OCI-LY7 (cell line): ENCODE results near the gene METTL14. TPM values are rescaled to one million over a fixed set of nuclear protein-coding genes. Genes with fewer than 3 reads are reported as not detected.

Experiments
- BruUV-seq: library from RNA; stranded (reverse); fragments of 400-500 nt; replicated peaks from 2 replicates; lab custom pipeline; 2021; lab: Mats Ljungman, UMichigan
- CTCF ChIA-PET: fragments of 300-600 bp; sonication (Branson Sonifier 250); formaldehyde crosslinking; loops from one replicate; lab custom pipeline; 2022; ENCODE audit warnings: antibody characterized with exemption; ENCODE audit not compliant: unreplicated experiment; lab: Charles Lee
- POLR2A ChIA-PET: fragments of 300-600 bp; sonication (Branson Sonifier 250); formaldehyde crosslinking; loops from one replicate; lab custom pipeline; 2022; ENCODE audit warnings: antibody characterized with exemption; lab: Charles Lee
- DNase-seq: peaks from one replicate; pipeline ENCODE4 v3.0.0-alpha.2; 2015; ENCODE audit warnings: low spot score
- H2AFZ ChIP-seq: fragments of 200-600 bp; sonication (generic), shearing (Covaris generic); 2 replicates; pipeline ENCODE4 v1.6.1; 2014; ENCODE audit warnings: mild to moderate bottlenecking, antibody characterized with exemption, low read length, moderate library complexity
- H3K27ac ChIP-seq: fragments of 200-600 bp; sonication (generic); 2 replicates; pipeline ENCODE4 v1.5.1; 2014; ENCODE audit warnings: mixed run types, low read depth, mild to moderate bottlenecking, moderate library complexity, low read length, inconsistent platforms; ENCODE audit not compliant: poor library complexity, severe bottlenecking
- H3K36me3 ChIP-seq: fragments of 200-600 bp; sonication (generic); 2 replicates; pipeline ENCODE4 v1.6.1; 2014; ENCODE audit warnings: mild to moderate bottlenecking, antibody characterized with exemption, low read length, moderate library complexity, mixed read lengths; ENCODE audit not compliant: insufficient read depth
- H3K4me1 ChIP-seq: fragments of 200-600 bp; sonication (generic); 2 replicates; pipeline ENCODE4 v1.5.1; 2014; ENCODE audit warnings: mild to moderate bottlenecking, low read length; ENCODE audit not compliant: insufficient read depth, poor library complexity, severe bottlenecking
- H3K4me2 ChIP-seq: fragments of 200-600 bp; sonication (generic); 2 replicates; pipeline ENCODE4 v1.6.1; 2014; ENCODE audit warnings: mild to moderate bottlenecking, low read length
- H3K4me3 ChIP-seq: fragments of 200-600 bp; sonication (generic); 2 replicates; pipeline ENCODE4 v1.5.1; 2014; ENCODE audit warnings: mild to moderate bottlenecking, low read depth, low read length; ENCODE audit not compliant: poor library complexity, severe bottlenecking
- H3K79me2 ChIP-seq: fragments of 200-600 bp; sonication (generic); 2 replicates; pipeline ENCODE4 v1.6.1; 2016; ENCODE audit warnings: low read depth, mild to moderate bottlenecking, low read length, moderate library complexity, mixed read lengths; ENCODE audit not compliant: insufficient read depth
- H3K9me2 ChIP-seq: fragments of 200-600 bp; sonication (generic); 2 replicates; pipeline ENCODE4 v1.6.1; 2016; ENCODE audit warnings: mild to moderate bottlenecking, low read length, mixed read lengths; ENCODE audit not compliant: insufficient read depth
- H3K9me3 ChIP-seq: fragments of 200-600 bp; sonication (generic); 2 replicates; pipeline ENCODE4 v1.6.1; 2014; ENCODE audit warnings: mild to moderate bottlenecking, mixed run types, low read length, mixed read lengths
- H4K20me1 ChIP-seq: fragments of 200-600 bp; sonication (generic); 2 replicates; pipeline ENCODE4 v1.6.1; 2014; ENCODE audit warnings: mild to moderate bottlenecking, antibody characterized with exemption, low read length, moderate library complexity, mixed read lengths; ENCODE audit not compliant: insufficient read depth
- EZH2phosphoT487 ChIP-seq: fragments of 200-600 bp; sonication (generic); IDR thresholded peaks from 2 replicates; pipeline ENCODE4 v1.6.1; 2018; ENCODE audit warnings: low read depth, borderline replicate concordance, mild to moderate bottlenecking, mixed run types, antibody characterized with exemption, low read length, moderate library complexity, mixed read lengths
- intact Hi-C: fragments of 100-400 bp; cut with micrococcal nuclease; formaldehyde crosslinking; loops from one replicate; pipeline ENCODE4 v1.10.0; 2022; ENCODE audit not compliant: unreplicated experiment
- total RNA-seq, 2 experiments: library from RNA; depleted of rRNA in 1 of 2; stranded (reverse); fragments of >200 nt in 1 of 2; shearing (Covaris generic) in 1 of 2; gene quantifications; 2 replicates each; pipeline ENCODE4 v1.2.3, GENCODE V29; 2014 to 2022
- TF ChIP-seq, protein P1 (sequence below): fragments of 200-600 bp; sonication (generic); conservative IDR thresholded peaks from 2 replicates; pipeline ENCODE4 v1.5.1; 2014; ENCODE audit warnings: mild to moderate bottlenecking, antibody characterized with exemption, low read length, moderate library complexity, mixed read lengths

METTL14 gene
- total RNA-seq, 2 experiments from 2014 or later, result 17.5 to 41.7 TPM

DNA sequence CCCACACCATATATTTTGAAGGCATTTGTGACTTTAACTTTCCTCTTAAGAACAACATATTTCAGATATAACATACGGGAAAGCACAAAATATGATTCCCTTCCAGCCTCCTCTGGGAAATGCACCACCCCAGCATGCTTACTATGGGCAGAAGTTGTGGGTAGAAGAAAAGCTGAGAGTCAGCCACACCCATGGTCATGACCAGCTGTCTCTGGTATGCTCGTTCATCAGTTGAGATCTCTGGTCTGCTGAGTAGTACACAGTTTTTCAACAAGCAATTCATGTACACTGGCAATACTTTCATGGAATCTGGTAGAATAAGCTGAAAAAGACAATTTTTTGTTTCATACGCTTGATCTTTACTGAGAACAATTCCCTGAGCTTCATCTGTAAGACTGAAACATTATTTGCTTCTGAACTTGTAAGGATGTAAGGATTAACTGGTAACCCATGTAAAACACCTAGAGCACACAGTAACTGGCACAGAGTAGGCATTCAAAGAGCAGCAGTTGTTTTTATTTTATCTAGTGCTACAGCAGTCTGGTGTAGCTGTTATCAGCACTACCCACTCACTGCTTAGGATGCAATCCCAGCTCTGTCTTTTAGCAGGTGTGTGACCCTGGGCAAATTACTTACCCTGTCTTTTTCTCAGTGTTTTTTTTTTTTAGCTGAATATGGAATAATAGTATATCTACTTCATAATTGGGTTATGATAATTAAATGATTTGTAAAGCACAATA is 47.6 kb downstream of the METTL14 start:
- TF ChIP-seq, protein P1, sequence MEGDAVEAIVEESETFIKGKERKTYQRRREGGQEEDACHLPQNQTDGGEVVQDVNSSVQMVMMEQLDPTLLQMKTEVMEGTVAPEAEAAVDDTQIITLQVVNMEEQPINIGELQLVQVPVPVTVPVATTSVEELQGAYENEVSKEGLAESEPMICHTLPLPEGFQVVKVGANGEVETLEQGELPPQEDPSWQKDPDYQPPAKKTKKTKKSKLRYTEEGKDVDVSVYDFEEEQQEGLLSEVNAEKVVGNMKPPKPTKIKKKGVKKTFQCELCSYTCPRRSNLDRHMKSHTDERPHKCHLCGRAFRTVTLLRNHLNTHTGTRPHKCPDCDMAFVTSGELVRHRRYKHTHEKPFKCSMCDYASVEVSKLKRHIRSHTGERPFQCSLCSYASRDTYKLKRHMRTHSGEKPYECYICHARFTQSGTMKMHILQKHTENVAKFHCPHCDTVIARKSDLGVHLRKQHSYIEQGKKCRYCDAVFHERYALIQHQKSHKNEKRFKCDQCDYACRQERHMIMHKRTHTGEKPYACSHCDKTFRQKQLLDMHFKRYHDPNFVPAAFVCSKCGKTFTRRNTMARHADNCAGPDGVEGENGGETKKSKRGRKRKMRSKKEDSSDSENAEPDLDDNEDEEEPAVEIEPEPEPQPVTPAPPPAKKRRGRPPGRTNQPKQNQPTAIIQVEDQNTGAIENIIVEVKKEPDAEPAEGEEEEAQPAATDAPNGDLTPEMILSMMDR, result no peak
- no peak for TF ChIP-seq EZH2phosphoT487
- no peak overlapping the region for H3K27ac ChIP-seq
- intact Hi-C loops, result no loop called here
- POLR2A ChIA-PET, result interaction anchor here (0.5 to 1.4 kb wide), 4 partner anchors 12 to 32 kb away, joined by 3 to 6 read pairs (median 4); no protein-coding TSS in a partner anchor
- H3K79me2 ChIP-seq, result no peaks in the 10 kb centered on the region
- no peaks in the 10 kb centered on the region for H3K9me2 ChIP-seq
- DNase-seq, result no peak
- no peak overlapping the region for H3K4me2 ChIP-seq
- no peaks in the 10 kb centered on the region for H3K9me3 ChIP-seq
- CTCF ChIA-PET, result no interaction called here
- peaks cover 80% of the 10 kb centered on the region for H3K36me3 ChIP-seq
- no TSS peak for BruUV-seq
- no peak overlapping the region for H2AFZ ChIP-seq
- H3K4me1 ChIP-seq, result peaks cover 2% of the 10 kb centered on the region
- no peaks in the 10 kb centered on the region for H4K20me1 ChIP-seq
- H3K4me3 ChIP-seq, result no peak overlapping the region

GRCh38 chr4:118734491-118735205 is 49.5 kb downstream of the METTL14 start:
- no peaks in the 10 kb centered on the region for H3K4me1 ChIP-seq
- H3K36me3 ChIP-seq, result peaks cover 80% of the 10 kb centered on the region
- H3K9me2 ChIP-seq, result no peaks in the 10 kb centered on the region
- TF ChIP-seq, protein P1, result no peak
- no peak for TF ChIP-seq EZH2phosphoT487
- H3K4me3 ChIP-seq, result no peak overlapping the region
- no peak for DNase-seq
- no peaks in the 10 kb centered on the region for H3K9me3 ChIP-seq
- CTCF ChIA-PET, result no interaction called here
- no peaks in the 10 kb centered on the region for H3K79me2 ChIP-seq
- no peaks in the 10 kb centered on the region for H4K20me1 ChIP-seq
- H3K27ac ChIP-seq, result no peak overlapping the region
- intact Hi-C loops, result no loop called here
- H2AFZ ChIP-seq, result no peak overlapping the region
- no TSS peak for BruUV-seq
- POLR2A ChIA-PET, result interaction anchor here (0.6 to 0.8 kb wide), 2 partner anchors 12 to 67 kb away, joined by 4 to 5 read pairs; no protein-coding TSS in a partner anchor
- no peak overlapping the region for H3K4me2 ChIP-seq

DNA sequence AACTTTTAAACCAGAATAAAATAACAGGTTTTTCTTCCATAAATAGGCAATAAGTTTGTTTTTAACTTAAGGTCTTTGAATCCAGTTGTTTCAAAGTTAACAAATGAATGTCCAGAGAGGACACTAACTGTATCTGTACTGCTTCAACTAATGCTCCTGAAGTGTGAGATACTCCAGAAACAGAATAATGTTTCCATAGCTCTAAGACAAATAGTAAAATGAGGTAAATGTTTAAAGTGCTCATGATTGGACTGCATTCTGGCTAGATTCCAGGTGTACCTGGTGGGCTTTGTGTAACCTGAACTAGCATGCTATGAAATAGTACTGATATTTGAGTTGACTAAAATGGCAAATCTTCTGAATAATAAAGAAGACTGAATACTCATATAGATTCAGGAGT is 51.7 kb downstream of the METTL14 start:
- no peak for DNase-seq
- Histone ChIP-seq H3K36me3 (peaks cover 70% of the 10 kb centered on the region), H3K4me3 (no peak overlapping the region), H3K9me2 (no peaks in the 10 kb centered on the region), H3K27ac (no peak overlapping the region), H3K4me2 (no peak overlapping the region), H2AFZ (no peak overlapping the region), H4K20me1 (no peaks in the 10 kb centered on the region), H3K4me1 (no peaks in the 10 kb centered on the region), H3K9me3 (no peaks in the 10 kb centered on the region), H3K79me2 (no peaks in the 10 kb centered on the region)
- ChIA-PET POLR2A (interaction anchor here (1.1 kb wide), 1 partner anchor 10 kb away, joined by 6 read pairs; no protein-coding TSS in a partner anchor), CTCF (no interaction called here)
- intact Hi-C loops, result no loop called here
- TF ChIP-seq, protein P1, result no peak
- no peak for TF ChIP-seq EZH2phosphoT487
- BruUV-seq, result no TSS peak
